Measurements from ENCODE around the gene APOL6.
"Not testable (repeated sequence)": the region's sequence is repeated elsewhere in the genome, so short reads cannot be mapped to it uniquely, and the experiment has no call there.

Gene APOL6

DNA sequence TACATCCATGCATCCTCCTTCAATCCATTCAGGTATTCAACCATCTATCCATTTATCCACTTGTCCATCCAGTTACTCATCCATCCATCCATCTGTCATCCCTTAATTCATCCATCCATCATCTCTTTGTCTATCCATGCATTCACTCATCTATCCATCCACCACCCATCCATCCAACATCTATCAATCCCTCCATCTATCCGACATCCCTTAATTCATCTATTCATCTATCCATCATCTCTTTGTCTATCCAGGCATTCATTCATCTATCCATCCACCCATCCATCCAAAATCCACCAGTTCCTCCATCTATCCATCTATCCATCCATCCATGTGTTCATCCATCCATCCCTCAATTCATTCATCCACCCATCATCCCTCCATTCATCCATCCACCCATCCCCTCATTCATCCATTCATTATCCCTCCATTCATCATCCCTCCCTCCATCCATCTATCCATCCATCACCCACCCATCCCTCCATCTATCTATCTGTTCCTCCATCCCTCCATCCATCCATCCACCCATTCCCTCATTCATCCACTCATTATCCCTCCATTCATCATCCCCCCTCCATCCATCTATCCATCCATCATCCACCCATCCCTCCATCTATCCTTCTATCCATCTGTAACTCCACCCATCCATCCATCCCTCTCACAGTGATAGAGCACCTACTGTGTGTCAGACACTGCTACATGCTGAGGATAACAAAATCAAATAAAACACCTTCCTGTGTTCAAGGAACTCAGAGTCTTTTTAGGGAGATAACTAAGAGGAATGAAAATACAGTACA lies 29.6 kb upstream of the APOL6 start:
- DNase-seq (ENCODE audit: low spot score): no peak

DNA sequence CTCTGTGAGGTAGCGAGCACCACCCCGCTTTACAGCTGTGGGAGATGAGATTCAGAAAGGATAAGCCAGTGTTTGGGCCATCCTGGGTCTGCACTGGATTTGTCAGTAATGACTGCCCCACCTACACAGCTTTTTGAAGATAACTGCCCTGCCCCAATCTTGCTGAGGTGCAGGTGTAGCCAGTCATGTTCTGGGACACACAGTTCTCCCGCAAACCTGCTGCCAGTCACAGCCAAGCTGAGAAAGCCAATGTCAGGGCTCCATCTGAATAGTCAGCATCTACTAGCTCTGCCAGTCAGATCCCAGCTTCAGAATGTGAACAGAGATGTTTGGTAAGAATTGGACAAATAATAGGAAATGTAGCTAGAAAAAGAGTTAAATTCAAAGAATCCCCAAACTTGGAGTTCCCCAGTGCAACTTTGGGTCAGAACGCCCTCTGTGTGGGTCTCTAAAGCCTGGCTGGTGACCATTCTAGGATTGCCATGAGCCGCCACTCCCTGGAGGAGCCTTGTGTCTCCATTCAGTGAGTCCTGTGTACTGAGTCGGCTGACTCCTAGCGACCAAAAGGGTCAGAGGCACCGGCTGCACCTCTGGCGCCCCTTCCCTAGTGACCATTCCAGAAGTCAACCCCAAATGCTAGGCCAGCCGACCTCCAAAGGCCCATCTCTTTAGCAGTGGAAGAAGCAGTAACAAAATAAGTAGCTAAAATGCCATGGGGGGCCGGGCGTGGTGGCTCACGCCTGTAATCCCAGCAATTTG lies 28.7 kb upstream of the APOL6 start:
- no peak for DNase-seq (ENCODE audit: low spot score)

DNA sequence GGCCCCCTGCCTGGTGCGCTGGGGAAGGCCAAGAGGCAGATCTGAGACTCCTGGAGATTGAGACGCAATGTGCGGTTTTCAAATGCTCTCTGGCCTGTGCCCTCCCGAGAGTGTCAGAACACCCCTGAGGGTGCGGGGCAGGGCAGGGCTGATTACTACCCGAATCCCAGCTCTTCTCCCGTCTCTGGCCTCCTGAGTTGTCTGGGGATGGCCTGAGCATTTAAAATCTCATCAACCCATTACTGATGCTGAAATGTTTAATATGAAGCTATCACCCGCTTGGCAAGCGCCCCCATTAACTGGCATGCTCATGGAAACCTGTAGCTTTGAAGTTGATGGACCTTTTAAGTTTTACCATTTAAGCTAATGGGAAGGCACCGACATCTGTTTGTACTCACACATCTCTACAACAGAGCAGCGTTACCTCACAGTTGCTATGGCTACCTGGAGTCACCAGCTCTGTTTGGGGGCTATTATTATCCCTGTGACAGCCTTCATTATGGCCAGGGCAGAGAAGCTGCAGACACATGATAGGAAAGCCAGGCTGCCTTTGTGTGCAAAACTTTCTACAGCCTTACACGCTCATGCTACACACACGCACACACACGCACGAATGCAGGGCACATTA lies 27.5 kb upstream of the APOL6 start:
- no peak for DNase-seq (ENCODE audit: low spot score)

DNA sequence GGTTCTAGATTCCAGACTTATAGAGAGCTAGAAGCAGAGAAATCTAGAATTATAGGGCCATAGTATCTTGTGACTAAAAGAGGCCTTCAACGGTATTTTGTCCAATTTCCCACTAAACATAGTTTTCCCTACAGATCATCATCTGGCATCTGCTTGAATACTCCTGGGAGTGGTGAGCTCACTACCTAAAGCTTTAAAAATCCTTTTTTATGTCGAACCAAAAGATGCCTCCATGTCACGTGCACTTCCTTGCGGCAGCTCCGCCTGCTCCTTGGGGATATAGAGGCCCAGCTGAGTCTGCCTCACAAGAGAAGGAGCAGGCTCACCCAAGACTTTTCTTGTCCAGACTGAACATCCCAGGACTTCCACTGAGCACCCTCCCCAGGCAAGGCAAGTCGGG lies 26.8 kb upstream of the APOL6 start:
- DNase-seq (ENCODE audit: low spot score): no peak

DNA sequence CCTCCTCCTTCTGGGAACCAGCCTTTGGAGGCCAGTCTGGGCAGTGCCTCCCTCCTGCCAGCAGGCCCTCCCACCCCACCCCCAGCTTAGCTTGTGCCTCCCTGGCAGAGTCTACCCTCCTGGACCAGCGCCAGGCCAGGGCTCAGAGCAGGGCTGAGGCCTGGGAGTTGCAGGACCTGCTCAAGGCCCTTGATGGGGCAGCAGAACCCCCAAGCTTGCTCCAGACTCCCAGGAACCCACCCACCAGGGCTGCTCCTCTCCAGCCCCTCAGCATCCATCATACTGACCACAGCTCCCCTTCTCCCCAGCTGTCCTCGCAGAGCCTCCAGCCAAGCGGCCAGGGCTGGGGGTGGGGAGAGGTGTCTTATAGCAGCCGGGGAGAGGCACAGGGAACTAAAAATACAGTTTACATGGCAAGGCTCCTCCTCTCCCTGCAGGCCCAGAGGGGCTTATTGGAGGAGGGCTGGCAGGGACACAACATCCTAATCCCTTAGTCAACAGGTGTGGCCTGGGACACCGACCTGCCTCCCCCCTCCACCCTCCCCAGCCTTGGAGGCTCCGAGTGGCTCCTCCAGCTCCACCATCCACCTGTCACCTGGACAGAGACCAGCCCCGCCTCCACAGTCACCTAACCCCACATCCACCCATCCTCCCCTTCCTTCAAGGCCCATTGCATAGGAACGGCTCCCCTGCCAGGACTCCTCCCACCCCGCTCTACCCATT lies 25.9 kb upstream of the APOL6 start:
- no peak for DNase-seq (ENCODE audit: low spot score)

DNA sequence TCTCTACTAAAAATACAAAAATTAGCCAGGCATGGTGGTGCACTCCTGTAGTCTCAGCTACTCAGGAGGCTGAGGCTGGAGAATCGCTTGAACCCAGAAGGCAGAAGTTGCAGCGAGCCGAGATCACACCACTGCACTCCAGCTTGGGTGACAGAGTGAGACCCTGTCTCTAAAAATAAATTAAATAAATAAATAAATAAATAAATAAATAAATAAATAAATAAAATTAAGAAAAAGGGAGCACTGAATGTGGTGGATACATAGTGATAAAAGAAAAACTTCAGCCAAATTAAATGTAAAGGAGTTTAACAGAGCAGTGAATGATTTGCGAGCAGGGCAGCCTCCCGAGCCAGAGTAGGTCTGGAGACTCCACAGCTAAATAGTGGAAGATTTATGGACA lies 24.4 kb upstream of the APOL6 start:
- not testable (repeated sequence) for DNase-seq (ENCODE audit: low spot score)

DNA sequence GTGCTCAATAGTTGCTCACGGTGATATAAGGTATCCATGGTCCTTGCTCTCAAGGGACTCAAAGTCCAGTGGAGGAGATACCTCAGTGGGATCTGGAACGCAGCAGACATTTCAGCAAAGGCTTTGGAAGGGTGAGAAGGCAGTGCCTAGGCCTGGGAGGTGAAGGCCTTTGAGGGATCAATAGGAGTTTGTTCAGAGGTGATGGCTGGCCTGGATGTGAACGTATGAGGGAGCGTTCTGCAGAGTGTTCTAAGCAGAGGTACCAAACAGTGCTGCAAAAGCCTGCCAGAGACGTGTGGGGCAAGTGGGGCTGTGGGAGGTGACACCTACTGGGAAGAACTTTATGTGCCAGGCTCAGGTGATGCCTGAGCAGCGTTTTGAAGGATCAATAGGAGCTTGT lies 23.7 kb upstream of the APOL6 start:
- no peak for DNase-seq (ENCODE audit: low spot score)

DNA sequence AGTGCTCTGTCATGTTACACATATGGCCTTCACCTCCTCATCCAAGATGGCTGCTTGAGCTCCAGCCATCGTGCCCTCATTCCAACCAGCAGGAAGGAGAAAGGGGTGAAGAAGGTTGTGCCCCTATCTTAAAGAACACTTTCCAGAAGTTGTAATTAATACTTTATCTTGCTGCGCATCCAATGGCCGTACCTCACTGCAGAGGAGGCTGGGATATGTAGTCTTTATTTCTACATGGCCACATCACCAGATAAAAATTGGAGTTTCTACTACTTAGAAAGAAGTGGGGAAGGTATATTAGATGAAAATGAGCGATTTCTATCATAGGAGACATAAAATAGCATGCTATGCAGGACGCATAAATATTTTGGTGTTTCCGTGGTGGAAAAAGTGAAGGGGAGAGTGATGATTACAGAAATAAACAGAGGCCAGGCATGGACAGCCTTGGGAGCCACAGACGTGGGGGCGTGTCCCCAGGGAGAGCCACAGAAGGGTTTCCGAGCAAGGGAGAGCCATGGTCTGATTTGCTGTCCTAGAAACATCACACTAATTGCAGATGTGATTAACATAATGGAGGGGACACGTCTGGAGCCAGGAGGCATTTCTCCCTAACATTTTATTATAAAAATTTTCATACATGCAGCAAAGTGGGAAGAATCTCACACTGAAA lies 22.3 kb upstream of the APOL6 start:
- DNase-seq (ENCODE audit: low spot score): no peak

DNA sequence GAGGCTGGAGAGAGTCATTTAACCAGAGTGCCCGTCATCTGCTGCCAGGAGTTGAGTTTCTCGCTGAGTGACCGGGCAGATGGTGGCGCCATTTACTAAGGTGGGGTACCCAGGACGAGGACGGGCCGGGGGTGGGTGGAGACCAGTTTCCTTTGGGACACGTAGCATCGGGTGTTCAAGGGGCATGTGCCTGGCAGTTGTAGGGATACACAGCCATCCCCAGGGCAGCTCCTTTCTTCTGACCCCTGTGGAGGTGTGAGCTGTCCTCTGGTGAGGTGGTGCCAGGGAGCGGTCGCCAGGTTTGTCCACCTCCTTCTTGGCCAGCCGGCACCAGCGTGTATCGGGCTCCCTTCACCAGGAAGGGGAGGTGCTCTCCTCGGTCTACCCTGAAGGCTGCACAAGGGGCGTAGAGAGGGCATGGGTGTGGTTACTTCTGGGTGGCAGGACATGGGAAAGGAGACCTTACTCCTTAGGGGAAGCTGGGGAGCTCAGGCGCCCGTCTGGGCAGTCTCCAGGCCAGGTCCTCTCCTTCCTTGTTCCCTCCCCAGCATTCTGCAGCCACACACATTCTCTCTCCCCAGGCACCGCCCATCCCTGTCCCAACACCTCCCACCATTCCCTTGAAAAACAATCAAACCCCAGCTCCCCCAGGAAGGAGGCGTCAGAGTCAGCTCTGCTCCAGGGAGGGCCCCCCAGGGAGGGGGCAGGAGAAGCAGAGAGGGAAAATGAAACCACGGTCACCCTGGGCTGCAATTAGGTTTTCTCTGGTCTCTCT lies 20.8 kb upstream of the APOL6 start:
- peak; percentile 75 for DNase-seq (ENCODE audit: low spot score)

DNA sequence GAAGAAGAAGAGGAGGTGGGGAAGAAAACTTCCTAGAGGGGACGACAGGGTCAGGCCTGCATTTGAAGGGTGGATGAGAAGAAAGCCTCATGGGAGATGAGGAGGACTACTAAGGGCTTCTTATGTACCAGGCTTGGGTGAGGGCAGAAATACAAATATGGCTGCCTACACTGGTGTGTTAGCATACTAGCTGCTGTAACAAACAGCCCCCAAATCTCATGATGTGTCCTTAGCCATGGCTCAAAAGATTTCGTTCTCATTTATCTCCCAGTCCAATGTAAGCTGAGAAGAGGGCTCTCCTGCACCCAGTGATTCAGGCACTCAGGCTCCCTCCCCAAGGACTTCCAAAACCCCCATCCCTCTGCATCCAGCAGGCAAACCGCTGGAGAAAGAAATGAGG lies 19.5 kb upstream of the APOL6 start:
- DNase-seq (ENCODE audit: low spot score): no peak

DNA sequence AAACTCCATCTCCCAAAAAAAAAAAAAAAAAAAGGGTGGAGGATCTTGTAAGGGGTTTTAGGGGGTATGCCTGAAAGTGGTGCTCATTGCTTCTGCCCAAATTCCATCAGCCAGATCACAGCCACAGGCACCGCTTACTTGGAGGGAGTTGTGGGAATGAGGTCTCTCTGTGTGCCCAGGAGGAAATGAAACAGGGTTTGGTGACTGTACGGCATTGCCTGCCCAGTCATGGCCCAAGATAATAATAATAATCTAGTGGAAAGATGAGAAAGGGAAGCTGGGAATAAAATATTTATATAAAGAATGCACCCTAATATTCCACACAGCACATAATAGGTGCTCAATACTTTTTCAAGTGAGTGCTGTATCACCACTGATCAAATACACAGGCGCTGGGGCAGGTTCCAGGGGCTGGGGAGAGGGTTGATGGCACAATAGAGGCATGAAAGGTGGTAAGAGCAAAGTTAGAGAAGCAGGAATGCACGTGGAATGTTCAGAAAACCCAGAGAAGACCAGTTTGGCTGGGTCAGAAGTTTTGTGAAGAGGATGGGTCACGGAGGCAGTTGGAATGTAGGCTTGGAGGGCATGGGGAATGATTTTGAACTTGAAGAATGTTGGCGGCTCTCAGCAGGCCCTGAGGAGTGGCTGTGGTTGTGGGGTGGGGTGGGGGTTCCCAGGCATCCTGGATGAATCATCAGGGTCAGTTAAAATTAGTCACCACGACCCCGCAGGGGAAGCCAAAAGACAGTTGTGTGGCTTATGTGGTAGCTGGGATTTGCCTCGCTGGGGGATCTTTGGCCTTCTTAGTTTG lies 18.6 kb upstream of the APOL6 start:
- no peak for DNase-seq (ENCODE audit: low spot score)

DNA sequence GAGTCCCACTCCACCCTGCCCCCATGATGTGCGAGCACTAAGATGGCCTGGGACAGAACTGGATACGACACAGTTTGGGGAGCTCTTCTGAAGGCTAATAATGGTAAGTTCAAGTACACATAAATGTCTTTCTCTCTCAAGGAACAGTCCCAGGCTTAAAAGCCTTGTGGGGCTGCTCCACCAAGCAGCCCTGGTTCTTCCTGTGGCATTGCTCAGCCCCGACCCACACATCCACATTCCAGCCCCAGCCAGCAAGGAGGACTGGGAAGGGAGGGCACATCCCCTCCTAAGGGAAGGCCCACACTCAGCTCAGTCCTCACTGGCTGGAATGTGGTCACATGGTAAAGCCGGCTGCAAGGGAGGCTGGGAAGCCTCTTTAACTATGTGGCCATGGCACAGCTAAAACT lies 17.9 kb upstream of the APOL6 start:
- no peak for DNase-seq (ENCODE audit: low spot score)

DNA sequence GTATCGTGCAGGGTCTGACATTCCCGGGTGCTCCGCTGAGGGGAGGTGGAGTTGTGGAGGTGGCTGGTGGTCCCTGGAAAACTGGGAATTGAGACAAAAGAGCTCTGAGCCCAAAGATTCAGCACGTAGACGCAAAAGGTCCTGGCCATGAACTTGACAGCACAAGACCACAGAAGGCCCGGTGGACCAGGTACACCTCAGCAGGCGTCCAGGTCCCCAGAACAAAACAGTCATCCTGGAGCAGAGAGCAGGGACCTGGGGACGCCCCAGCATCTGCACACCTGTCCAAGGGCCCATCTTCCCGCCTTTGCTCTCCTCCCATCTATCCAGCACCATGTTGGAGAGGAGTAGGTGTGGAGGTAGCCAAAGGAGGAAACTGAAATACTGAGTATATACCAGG lies 17.4 kb upstream of the APOL6 start:
- no peak for DNase-seq (ENCODE audit: low spot score)

DNA sequence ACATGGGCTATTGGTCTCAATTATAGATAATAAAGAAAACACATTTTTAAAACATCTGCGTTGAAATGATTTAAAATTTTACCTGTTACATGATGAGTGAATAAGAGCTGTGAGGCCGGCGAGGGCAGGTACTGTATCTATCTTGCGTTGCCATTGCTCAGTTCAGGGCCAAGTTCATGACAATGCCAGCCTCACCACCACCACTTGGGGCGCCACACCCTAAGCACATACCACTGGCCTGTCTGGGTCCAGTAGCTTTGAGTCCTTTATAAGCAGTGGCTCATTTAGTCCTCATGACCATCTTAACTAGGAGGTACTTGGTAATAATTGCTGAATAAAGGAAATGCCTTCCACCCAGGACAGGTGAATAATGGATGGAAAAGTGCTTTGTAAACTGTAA lies 16.6 kb upstream of the APOL6 start:
- peak; percentile 76 for DNase-seq (ENCODE audit: low spot score)

DNA sequence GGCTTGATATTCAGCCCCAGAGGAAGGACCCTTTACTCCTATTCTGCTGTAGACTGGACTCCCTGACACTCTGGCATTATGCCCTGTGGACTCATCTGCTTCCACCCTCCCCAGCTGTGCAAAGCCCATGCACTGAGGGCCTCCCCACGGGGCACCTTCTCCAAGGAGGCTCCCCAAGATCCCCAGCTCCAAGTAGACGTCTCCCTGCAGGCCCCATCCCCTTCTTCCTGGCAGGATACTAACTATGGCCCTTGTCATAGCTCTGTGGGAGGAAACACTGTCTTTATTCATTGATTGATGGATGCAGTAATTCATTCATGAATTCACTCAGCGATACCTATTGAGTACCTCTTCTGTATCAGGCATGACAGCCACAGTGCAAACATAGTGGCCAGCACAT lies 15.3 kb upstream of the APOL6 start:
- DNase-seq (ENCODE audit: low spot score): no peak

DNA sequence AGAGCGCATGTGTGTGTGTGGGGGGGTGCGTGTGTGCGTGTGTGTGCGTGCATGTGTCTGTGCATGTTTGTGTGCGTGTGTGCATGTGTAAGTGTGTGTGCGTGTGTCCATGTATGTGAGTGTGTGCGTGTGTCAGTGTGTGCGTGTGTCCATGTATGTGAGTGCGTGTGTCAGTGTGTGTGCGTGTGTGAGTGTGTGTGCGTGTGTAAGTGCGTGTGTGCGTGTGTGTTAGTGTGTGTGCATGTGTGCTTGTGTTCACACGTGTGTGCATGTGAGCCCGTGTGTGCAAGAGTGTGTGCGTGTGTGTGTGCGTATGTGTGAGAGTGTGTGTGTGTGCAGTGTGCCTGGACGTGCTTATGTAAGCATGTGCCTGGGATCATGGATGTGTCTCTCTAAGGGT lies 14.7 kb upstream of the APOL6 start:
- DNase-seq (ENCODE audit: low spot score): no peak

DNA sequence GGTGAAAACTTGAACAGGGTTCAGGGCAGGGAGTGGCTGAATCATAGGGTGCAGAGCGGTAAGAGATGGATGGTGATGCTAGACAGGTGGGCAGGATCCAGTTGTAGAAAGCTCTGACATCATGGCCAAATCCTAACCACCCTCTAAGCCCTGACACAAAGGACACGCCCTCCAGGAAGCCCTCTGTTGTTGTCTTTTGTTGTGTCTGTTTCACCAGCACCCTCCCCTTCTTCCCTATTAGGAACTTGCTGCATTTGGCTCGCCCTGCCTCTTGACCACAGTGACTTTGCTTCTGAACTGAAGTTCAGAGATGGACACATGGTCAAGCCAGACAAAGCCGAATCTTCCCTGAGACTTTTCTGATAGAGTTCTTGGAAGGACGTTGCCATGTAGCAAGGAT lies 14.2 kb upstream of the APOL6 start:
- DNase-seq (ENCODE audit: low spot score): no peak

DNA sequence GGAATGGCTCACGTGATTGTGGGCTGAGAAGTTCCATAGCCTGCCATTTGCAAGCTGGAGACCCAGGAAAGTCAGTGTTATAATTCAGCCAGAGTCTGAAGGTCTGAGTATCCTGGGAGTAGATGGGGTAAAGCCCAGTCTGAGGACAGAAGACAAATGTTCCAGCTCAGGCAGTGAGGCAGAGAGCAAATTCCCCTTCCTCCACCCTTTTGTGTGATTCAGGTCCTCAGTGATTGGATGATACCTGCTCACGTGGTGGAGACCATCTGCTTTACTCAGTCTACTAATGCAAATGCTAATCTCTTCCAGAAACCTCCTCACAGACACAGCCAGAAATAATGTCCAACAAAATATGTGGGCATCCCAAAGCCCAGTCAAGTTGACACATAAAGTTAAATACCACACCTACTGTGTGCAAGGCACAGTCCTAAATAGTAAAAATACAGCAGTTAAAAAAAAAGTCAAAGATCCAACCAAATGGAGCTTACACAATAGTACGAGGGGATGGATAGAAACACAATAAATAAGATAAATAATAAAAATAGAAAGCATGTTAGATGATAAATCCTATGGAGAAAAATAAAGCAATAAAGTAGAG lies 13.2 kb upstream of the APOL6 start:
- no peak for DNase-seq (ENCODE audit: low spot score)

DNA sequence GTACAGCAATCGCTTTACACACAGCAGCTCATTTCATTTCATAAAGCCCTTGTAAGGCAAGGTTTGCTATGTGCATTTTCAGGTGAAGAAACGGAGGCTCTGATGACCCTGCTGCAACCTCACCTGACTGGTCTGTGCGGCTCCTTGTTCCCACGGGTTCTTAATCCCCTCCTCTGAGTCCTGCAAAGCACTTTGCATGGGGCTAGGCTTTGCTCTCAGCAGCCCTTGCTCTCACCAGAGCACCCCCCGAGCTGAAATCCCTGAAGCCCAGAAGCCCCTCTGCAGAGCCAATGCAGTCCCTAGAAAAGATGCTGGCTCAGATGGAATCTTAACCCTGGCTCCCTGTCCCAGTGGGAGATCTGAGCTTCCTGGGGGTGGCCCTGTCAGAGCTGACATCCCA lies 11.0 kb upstream of the APOL6 start:
- DNase-seq (ENCODE audit: low spot score): no peak

DNA sequence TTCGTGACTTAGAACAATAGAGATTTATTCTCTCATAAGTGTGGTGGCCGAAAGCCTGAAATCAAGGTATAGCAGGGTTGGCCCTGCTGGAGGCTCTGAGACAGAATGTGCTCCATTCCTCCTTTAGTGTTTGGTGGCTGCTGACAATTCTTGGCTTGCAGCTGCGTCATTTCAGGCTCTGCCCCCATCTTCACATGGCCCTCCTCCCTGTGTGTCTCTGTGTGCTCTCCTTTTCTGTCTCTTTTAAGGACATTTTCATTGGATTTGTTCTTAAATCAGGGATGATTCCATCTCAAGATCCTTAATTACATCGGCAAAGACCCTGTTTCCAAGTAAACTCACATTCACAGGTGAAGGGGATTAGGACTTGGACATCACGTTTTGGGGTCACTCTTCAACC lies 10.2 kb upstream of the APOL6 start:
- no peak for DNase-seq (ENCODE audit: low spot score)
